Effector CD8-positive, alpha-beta T cell (primary cell): ENCODE measurements around the gene RRM1.
"Not testable (repeated sequence)": the region's sequence is repeated elsewhere in the genome, so short reads cannot be mapped to it uniquely, and the experiment has no call there.

ENCODE experiments used
- DNase-seq: peaks from one replicate; lab custom pipeline; 2025; lab: John Stamatoyannopoulos, UW
- total RNA-seq, 4 experiments: gene quantifications; one replicate each; lab custom pipeline; 2026; lab: John Stamatoyannopoulos, UW

The RRM1 gene
- total RNA-seq: 43.8 to 63.8 (median 56.5) reads per million in 4 experiments

DNA sequence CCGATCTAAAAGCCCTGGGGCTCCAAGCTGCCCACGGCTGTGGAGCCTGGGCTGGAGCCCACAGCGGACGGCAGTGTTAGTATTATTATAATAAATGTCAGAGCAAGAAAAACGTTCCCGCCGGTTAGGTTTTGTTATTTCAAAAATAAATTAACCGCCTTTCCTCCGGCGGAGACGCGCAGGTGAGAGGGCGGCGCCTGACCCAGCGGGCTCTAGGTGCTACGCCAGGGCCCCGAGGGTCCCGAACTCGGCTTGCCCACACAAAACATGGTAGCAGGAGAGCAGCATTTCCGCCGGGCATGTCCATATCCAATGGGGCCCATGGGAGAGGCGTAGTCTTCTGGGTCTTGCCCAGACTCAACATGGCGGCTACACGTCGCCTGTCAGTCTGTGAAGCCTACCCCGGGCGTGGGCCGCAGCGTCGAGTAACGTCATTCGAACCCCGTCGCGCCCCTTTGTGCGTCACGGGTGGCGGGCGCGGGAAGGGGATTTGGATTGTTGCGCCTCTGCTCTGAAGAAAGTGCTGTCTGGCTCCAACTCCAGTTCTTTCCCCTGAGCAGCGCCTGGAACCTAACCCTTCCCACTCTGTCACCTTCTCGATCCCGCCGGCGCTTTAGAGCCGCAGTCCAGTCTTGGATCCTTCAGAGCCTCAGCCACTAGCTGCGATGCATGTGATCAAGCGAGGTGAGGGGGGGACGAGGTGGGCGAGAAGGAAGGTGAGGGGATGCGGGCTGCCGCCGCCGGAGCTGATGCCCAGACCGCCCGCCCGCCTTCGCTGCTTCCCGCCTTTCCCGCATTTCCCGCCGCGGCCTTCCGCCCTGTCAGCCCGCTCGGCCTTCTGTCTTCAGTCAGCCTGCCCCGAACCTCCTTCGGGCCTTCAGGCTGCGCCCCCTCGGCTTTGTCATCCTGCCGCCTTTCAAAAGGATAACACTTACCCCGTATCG lies at the start of gene RRM1:
Gene RRM1 (plus strand): TSS at position 452 of the 944 bp plus-strand sequence. CDS start 214 bp downstream, at position 666.
- peak; percentile 91 for DNase-seq

DNA sequence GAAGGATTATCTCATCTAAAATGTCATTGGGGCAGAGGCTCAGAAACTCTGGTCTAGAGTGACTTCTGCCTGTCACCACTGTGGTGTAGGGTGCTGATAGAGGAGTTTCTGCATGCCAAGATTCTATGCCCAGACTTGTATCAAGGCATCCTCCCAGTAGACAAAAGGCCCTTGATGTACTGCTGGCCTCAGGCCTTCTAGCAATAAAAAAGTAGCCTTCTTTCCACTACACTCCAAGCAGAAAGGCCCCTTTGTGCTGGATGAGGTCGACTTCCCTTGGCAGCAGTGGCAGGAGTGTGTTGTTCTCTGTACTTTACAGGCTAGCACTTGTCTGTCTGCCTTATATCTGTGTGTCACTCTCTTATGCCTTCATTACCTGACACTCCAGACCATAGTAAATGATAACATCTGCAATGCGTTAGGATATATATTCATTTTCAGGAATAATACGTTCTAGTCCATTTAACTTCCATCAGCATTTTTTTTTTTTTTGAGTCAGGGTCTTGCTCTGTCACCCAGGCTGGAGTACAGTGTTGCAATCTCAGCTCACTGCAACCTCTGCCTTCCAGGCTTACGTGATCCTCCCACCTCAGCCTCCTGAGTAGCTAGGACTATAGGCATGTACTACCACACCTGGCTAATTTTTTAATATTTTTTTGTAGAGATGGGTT lies 49.5 kb upstream of the RRM1 start:
- no peak for DNase-seq

DNA sequence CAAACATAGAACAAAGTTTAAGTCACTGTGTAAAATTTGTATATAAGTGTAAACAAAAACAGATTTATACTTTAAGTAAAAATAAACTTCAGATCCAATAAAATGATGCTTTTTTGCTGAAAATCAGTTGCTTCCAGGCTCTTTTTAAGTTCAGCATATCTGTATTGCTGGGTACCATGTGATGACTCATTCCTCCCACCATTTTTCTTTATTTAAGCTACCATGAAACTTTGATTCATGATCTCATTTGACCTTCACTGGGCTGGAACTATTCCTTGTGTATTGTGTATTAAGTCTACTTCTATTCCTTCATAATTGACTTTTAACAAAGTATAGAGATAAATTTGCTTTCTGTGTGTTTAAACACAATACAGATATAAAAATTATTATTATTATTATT lies 46.3 kb upstream of the RRM1 start:
- DNase-seq: no peak

DNA sequence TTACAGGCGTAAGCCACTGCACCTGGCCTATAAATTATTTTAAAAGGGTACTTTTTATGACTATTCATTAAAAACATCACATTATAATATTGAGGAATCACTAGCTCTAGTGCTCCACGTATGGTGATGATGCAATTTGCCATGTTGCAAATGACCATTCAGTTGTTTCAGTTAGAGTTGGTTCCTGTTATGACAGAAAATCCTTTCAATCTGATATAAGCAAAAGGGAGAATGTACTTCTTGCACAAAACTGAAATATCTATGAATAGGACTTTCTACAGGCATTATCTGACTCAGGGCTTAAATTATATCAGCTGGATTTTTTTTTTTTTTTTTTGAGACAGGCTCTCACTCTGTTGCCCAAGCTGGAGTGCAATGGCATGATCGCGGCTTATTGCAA lies 45.6 kb upstream of the RRM1 start:
- no peak for DNase-seq

DNA sequence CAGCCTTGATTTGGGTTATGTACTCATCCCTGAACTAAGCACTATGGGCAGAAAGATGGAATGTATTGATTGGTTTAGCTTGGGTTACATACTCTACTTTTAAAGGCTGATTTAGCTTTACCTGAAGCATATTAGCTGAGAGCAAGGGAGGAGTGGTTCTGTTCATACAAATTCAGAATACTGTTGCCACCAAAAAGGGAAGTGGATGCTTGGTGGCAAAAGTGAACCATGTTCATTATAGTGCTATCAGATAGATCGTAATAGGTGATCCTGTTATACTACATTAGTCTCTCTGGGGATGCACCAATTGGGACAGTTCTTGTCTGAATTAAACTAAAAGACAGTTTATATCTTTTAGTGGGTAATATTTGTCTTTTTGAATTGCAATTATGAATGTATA lies 44.5 kb upstream of the RRM1 start:
- no peak for DNase-seq

DNA sequence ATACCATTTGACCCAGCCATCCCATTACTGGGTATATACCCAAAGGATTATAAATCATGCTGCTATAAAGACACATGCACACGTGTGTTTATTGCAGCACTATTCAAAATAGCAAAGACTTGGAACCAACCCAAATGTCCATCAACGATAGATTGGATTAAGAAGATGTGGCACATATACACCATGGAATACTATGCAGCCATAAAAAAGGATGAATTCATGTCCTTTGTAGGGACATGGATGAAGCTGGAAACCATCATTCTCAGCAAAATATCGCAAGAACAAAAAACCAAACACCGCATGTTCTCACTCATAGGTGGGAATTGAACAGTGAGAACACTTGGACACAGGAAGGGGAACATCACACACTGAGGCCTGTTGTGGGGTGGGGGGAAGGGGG lies 41.4 kb upstream of the RRM1 start:
- not testable (repeated sequence) for DNase-seq

DNA sequence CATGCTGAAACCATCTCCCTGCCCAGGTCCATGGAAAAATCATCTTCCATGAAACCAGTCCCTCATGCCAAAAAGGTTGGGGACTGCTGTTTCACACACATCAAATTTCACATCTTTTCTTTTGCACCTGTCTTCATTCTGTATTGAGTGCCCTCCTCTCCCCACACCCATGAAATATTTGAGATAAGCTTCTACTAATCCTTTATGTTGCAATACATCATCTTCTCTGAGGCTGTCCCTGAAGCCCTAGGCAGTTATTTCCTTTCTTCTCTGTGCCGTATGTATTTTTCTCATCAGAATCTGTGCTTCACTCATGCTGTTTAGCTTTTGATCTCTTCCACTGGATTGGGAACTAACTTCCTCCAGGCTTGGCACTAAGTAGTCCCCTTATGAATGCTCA lies 40.0 kb upstream of the RRM1 start:
- DNase-seq: no peak

DNA sequence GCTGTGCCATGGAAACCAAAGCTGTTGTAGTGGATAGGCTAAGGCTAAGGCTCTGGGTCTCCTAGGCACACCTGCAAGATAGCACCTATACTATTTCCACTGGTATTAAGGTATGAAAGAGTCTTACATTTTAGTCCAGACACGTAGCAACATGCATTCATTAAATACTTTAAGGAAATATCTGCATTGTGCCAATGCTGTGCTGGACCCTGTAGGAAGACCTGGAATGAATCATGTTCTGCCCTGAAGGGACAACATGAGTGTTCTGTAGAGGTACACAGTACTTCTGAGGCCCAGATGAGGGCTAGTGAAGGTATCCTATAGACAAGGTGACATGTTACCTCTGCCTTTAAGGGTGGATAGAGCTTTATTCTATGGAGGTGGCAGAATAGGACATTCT lies 35.2 kb upstream of the RRM1 start:
- no peak for DNase-seq

DNA sequence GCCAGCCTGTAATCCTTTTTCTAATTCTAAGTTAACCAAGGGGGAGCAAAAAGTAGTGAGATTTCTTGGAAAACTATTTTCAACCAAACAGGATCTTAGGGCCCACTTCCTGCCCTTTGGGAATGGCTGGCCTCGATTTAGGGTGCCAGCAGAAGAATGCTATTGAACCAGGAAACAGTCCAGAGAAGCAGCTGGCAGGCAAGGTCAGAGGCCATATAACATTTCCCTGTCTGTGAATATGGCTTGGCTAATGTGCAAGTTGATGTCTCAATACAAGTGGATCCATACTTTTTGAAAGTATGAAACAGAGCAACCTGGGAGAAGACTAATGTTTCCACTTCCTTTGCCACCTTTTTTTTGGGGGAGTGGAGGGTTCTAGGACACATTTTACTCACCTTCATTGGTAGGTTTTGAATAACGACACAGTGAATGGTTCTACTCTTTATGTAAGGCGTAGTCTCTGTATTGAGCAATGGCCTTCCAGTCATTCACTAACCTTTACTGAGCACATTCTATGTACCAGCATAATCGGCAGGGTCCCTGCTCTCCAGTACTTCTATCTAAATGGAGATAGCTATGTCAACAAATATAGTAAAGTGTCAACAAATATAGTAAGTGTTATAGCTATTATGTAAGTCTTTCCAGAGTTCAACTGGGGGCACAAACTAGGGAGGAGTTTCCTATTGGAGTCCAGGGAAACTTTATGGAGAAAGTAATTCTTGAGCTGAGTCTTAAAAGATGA lies 34.2 kb upstream of the RRM1 start:
- no peak for DNase-seq

DNA sequence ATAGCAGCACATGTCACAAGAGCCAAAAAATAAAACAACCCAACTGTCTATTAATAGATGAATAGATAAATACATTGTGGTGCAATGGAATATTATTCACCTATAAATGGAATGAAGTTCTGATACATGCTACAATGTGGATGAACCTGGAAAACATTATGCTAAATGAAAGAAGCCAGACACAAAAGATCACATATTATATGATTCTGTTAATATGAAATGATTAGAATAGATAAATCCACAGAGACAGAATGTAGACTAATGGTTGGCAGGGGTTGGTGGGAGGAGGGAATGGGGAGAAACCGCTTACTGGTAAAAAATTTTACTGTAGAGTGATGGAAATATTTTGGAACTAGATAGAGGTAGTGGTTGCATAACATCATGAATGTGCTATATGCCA lies 32.9 kb upstream of the RRM1 start:
- DNase-seq: no peak

DNA sequence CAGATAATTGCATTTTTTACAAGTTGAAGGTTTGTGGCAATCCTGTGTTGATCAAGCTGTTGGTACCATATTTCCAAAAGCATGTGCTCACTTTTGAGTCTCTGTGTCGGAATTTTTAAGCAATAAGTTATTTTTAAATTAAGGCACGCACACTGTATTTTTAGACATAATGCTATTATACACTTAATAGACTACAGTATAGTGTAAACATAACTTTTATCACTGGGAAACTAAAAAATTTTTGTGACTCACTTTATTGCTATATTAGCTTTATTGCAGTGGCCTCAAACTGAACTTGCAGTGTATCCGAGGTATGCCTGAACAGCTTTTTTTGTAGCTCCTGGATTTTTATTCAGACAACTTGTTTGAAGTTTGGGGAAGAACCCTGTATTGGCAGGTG lies 31.3 kb upstream of the RRM1 start:
- no peak for DNase-seq

DNA sequence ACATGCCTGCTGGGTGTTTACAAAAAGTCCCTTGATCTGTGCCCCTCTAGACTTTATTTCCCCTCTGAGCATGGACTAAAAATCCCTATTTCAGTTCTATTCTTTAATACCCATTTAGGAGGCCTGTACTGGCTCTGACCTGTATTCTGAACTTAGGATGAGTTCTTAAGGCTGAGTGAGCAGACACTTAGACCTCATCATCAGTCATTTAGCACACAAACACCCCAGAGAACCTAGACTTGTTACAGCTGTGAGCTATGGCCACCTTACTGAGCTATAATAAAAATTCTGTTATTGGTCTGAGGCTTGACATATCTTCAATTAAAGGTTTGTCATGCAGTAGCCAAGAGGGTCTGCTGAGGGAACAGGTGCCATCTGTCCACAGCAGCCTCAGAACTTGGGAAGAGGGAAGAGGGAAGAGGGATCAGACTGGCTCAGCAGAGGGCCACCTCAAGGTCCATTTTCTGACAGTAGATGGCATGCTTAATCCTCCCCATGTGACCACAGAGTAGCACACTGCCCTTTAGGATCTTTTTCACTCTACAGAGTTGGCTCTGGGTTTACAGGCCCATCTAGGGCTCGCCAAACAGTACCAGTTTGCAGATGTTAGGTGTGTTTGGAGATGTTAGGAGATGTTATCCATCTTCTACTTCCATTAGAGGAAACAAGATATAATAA lies 30.2 kb upstream of the RRM1 start:
- no peak for DNase-seq

DNA sequence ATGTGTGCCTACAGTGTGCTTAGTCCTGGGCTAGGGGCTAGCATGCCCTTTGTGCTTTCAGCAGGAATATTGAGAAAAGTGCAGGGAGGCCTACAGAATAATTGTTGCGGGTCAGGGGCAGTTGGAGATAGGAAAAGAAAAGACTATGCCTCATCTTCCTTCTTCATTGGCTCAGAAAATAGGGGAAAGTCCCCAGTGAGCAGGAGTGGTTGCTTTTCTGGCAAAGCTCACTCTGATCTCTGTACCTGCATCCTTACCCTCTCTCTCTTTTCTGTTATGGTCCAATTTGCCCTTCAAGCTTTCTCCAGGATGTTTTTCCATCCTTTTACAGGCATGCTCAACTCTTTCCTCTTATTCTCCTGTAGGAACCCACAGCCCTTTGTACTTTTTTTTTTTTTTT lies 29.5 kb upstream of the RRM1 start:
- DNase-seq: no peak

DNA sequence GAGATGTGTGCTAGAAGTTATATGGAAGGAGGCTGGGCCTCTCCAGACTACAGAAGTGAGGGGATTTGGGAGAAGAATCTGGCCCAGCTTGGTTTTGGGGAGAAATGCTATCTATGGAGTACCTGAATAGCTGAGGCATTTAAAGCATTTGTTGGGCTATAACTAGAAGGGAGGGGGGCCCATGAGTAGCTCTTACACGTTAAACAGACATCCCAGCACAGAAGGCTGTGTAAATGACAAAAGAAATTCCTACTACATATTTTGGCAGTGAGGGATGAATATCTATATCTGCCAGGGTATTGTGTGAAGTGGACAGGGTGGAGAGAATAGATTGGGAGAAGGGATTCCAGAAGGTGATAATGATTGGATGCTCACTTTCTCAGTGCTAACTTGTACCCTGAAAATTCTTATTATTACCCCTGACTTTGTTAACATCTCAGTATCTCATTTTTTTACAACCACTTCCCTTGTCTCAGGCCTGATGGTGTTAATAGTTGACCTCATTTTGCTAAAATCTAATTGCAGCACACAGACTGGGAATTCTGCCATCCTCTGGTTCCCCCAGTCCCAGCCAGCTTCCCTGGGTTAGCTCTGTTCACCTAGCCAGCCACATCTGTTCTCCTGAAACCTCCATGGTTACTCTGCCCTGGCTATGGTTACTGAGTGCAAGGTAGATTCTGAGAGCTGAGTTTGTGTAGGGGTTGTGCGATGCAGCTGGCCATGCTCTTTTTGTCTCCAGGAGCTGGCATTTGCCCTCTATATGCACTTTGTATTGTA lies 28.8 kb upstream of the RRM1 start:
- no peak for DNase-seq

DNA sequence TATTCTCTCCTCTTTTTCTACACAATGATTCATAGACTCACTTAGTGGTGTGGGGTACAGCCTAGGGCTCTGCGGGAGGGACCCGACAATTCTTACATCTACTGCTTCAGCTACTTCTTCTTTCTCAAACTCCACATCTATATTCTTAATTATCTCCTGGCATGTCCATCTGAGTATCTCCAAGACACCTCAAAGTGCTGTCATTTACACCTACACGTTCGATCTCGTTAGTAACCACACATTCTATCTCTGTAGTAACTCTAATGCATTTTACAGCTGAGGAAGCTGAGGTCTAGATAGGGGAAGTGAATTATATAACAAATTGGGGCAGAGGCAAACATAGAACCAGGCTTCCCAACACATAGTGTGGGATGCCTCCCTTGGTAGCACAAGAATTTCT lies 27.7 kb upstream of the RRM1 start:
- DNase-seq: no peak

DNA sequence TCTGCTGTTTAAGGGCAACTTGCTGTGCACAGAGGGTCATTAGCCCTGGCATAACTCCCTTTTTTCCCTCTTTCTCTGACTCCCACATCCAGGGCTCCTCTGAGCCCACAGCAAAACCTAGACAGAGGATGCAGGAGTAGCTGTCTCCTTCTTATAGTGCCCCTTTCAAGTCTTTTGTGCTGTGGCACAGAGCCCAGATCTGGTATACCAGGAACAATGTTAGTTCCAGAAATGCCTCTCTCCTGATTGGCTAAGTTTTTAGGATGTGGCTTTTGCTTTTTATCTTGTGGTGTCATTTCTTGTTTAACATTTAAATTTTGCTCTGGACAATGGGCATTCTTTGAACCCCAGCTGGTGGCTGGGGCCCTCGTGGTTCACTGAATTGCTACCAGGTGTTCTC lies 25.6 kb upstream of the RRM1 start:
- DNase-seq: no peak

DNA sequence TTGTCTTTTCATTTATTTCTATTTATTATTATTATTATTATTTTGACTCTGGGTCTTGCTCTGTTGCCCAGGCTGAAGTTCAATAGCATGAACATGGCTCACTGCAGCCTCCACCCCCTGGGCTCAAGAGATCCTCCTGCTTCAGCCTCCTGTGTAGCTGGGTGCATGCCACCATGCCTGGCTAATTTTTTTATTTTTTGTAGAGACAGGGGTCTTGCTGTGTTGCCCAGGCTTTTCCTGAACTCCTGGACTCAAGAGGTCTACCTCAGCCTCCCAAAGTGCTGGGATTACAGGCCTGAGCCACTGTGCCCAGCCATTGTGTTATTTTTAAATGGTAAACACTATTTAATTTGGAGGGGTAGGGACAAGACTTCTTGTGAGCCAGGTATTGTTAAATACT lies 23.3 kb upstream of the RRM1 start:
- DNase-seq: no peak

DNA sequence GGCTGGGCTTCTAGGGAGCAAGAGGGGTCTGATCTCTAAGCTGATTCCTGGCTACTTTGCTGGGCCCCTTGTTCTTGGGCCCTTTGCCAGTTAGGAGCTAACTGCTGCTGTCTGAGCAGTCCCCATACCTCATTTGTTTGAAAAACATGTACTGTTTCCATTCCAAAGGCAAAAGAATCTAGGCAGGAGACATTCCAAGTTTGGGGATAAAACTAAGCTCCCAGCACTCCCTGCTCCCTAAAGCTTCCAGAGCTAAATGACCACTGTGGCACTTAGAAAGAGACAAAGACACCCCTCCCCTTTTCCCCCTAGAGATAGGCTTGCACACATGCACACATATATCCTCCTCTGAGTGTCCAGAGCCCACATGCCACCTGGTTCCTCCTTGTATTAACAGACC lies 22.7 kb upstream of the RRM1 start:
- no peak for DNase-seq

DNA sequence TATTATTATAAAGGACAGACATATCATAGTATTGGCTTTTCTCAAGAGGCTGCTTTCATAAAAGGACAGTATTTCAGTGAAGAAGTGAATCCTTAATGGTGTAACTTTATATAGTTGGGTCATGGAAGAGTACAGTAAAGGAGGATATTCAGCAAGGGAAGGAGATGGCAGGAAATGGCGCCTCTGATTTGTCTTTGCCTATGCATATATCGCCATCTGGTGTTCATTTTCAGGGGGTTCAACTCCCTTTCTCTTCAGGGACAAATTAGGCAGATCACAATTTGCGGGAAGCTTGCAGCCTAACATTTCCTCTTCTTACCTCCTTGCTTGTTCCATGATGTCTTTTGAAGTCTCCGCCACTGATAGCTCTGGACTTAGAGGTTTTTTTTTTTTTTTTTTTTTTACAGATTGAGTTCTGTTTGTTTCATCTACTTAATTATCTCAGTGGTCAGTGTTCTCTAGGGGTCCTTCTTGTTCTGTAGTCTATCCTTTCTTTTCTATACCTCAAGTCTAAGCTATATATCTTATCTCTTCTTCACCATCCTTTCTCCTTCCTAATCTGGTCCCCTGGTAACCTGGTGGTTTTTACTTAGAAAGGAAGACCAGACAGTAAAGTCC lies 21.8 kb upstream of the RRM1 start:
- DNase-seq: peak; percentile 28

DNA sequence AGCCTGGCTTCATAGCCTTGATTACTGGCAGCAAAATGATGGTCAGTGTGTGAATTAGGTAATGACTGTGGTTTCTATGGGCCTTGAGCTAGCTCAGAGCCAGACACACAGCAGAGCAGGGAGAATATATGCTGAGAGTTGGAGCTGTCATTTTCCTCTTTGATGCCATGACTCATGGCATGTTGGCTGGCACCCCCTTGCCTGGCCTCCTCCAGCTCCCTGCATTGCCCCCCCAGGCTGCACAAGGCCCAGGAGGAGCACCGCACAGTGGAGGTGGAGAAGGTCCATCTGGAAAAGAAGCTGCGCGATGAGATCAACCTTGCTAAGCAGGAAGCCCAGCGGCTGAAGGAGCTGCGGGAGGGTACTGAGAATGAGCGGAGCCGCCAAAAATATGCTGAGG lies 20.3 kb upstream of the RRM1 start:
- DNase-seq: no peak

DNA sequence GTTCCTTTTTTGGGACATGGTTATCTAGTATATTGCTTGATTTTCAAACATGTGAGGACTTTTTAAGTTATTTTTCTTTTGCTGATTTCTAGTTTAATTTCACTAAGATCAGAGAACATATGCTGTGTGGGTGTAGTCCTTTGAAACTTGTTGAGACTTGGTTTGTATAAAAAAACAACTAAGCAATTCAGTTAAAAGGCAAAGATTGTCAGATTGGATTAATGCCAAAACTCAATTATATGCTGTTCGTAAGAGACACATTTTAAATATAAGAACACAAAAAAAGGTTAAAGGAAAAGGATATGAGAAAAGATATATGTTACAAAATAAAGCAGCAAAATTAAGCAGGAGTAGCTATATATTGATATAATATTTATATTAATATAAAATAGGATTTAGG lies 17.8 kb upstream of the RRM1 start:
- no peak for DNase-seq
